Measurements from ENCODE around the gene PPP1R3F. TPM values are rescaled to one million over a fixed set of nuclear protein-coding genes. Genes with fewer than 3 reads are reported as not detected.
"Not testable (repeated sequence)": the region's sequence is repeated elsewhere in the genome, so short reads cannot be mapped to it uniquely, and the experiment has no call there.

Gene PPP1R3F
- total RNA-seq, 1 donor from 2014 or later = 6.6 TPM

DNA sequence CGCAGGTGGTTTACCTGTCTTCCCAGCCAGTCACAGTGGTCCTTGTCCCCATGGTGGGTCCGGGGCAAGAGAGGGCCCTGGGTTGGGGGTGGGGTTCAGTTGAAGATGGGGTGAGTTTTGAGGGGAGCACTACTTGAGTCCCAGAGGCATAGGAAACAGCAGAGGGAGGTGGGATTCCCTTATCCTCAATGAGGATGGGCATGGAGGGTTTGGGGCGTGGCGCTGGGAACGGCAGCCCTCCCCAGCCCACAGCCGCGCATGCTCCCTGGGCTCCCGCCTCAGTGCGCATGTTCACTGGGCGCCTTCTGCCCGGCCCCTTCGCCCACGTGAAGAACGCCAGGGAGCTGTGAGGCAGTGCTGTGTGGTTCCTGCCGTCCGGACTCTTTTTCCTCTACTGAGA lies 61.7 kb downstream of the PPP1R3F start, which contains the start of gene GAGE13:
GAGE13 (plus strand) TSS at position 301 of the 400 bp plus-strand sequence. CDS start 1,156 bp downstream, outside the sequence.
- H3K27ac ChIP-seq (ENCODE audit: low read depth, low read length); FAIRE-seq; H3K27me3 ChIP-seq (ENCODE audit: insufficient read depth, low read length); H3K9me3 ChIP-seq (ENCODE audit: insufficient read depth, low read depth, low read length); H3K4me3 Mint-ChIP-seq (ENCODE audit: unreplicated experiment); H3K27me3 Mint-ChIP-seq (ENCODE audit: low read depth, unreplicated experiment); H2AFZ ChIP-seq (ENCODE audit: low read depth, low read length); H3K36me3 Mint-ChIP-seq (ENCODE audit: low read depth, unreplicated experiment); H3K4me3 ChIP-seq (ENCODE audit: insufficient read depth, low read depth, low read length); H4K20me1 ChIP-seq (ENCODE audit: insufficient read depth, low read length); H3K4me1 ChIP-seq (ENCODE audit: insufficient read depth, low read length); H3K9me3 Mint-ChIP-seq (ENCODE audit: unreplicated experiment); H3K79me2 ChIP-seq (ENCODE audit: insufficient read depth, low read length); H3K27ac Mint-ChIP-seq (ENCODE audit: unreplicated experiment); H3K36me3 ChIP-seq (ENCODE audit: insufficient read depth, low read length); H3K4me2 ChIP-seq (ENCODE audit: low read length); DNase-seq (ENCODE audit: low read depth); H3K9ac ChIP-seq (ENCODE audit: low read length); H3K4me1 Mint-ChIP-seq (ENCODE audit: low read depth, unreplicated experiment): not testable (repeated sequence)

DNA sequence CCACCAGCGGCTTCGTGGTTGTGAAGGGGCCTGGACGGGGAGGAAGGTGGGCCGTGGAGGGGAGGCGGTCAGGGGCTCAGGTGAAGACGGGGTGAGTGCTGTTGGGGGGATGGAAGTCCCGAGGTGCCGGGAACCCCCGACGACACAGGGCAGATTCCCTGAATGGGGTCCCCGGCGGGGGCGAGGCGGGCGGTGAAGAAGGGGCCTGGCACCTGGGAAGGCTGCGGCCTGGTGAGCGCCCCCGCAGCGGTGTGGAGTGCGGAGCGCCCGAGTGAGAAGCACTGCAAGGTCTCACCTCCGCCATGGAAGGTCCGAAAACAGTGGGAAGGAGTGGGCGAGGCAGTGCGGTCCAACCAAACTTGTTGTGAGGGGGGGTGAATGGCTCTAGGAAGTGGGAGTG lies 62.2 kb downstream of the PPP1R3F start:
- not testable (repeated sequence) for H4K20me1 ChIP-seq (ENCODE audit: insufficient read depth, low read length); H3K4me3 ChIP-seq (ENCODE audit: insufficient read depth, low read depth, low read length); H3K4me1 ChIP-seq (ENCODE audit: insufficient read depth, low read length); H3K79me2 ChIP-seq (ENCODE audit: insufficient read depth, low read length); H3K9me3 Mint-ChIP-seq (ENCODE audit: unreplicated experiment); H3K9me3 ChIP-seq (ENCODE audit: insufficient read depth, low read depth, low read length); H3K9ac ChIP-seq (ENCODE audit: low read length); H3K36me3 Mint-ChIP-seq (ENCODE audit: low read depth, unreplicated experiment); DNase-seq (ENCODE audit: low read depth); H3K27ac ChIP-seq (ENCODE audit: low read depth, low read length); H3K36me3 ChIP-seq (ENCODE audit: insufficient read depth, low read length); H3K4me1 Mint-ChIP-seq (ENCODE audit: low read depth, unreplicated experiment); H2AFZ ChIP-seq (ENCODE audit: low read depth, low read length); H3K27me3 Mint-ChIP-seq (ENCODE audit: low read depth, unreplicated experiment); H3K27ac Mint-ChIP-seq (ENCODE audit: unreplicated experiment); FAIRE-seq; H3K27me3 ChIP-seq (ENCODE audit: insufficient read depth, low read length); H3K4me3 Mint-ChIP-seq (ENCODE audit: unreplicated experiment); H3K4me2 ChIP-seq (ENCODE audit: low read length)

Other genes starting within 250 kb of the PPP1R3F start
- gene TFE3, start 226.4 kb upstream of the PPP1R3F start, total RNA-seq = 46.5 and 53.4 TPM in 2 replicates
- 6.3 and 8.2 TPM in 2 replicates for gene CCDC120, start 210.8 kb upstream of the PPP1R3F start, total RNA-seq
- 44.4 and 52.8 TPM in 2 replicates for gene PRAF2, start 195.8 kb upstream of the PPP1R3F start, total RNA-seq
- gene WDR45, start 189.9 kb upstream of the PPP1R3F start, total RNA-seq = 54.9 TPM in 2 replicates
- gene GPKOW, start 146.1 kb upstream of the PPP1R3F start, total RNA-seq = 15.6 and 16.9 TPM in 2 replicates
- 0.96 and 1.2 TPM in 2 replicates for gene MAGIX, start 107.0 kb upstream of the PPP1R3F start, total RNA-seq
- gene PLP2, start 97.9 kb upstream of the PPP1R3F start, total RNA-seq = 109 TPM in 2 replicates
- gene PRICKLE3, start 83.4 kb upstream of the PPP1R3F start, total RNA-seq = 13.9 and 14.2 TPM in 2 replicates
- 1.6 and 1.9 TPM in 2 replicates for gene SYP, start 69.6 kb upstream of the PPP1R3F start, total RNA-seq
- gene CACNA1F, start 36.5 kb upstream of the PPP1R3F start, total RNA-seq = not detected in 2 replicates
- 11.7 and 12.3 TPM in 2 replicates for gene CCDC22, start 34.3 kb upstream of the PPP1R3F start, total RNA-seq
- 0.09 and 0.12 TPM in 2 replicates for gene FOXP3, start 5.1 kb upstream of the PPP1R3F start, total RNA-seq
- not detected in 2 replicates for gene GAGE10, start 33.9 kb downstream of the PPP1R3F start, total RNA-seq
- not detected in 2 replicates for gene GAGE12J, start 52.2 kb downstream of the PPP1R3F start, total RNA-seq
- not detected in 2 replicates for gene GAGE13, start 61.8 kb downstream of the PPP1R3F start, total RNA-seq